IMR-90 (cell line): Measurements from ENCODE around the gene SLC9A9. TPM values are rescaled to one million over a fixed set of nuclear protein-coding genes. Genes with fewer than 3 reads are reported as not detected.

Experiments
- ATAC-seq: fragments of 200-7000 bp; cut with Tn5 transposase; 2 replicates; pipeline ENCODE4 v1.9.1; 2020; ENCODE audit warnings: low read depth, mild to moderate bottlenecking, moderate library complexity
- BruUV-seq: library from RNA; stranded (reverse); fragments of 400-500 nt; replicated peaks from 2 replicates; lab custom pipeline; 2021; lab: Mats Ljungman, UMichigan
- CTCF ChIA-PET: fragments of 300-600 bp; formaldehyde crosslinking; extraction: SDS; loops from one replicate; lab custom pipeline; 2021; ENCODE audit warnings: antibody characterized with exemption; lab: Yijun Ruan, JAX
- POLR2A ChIA-PET: fragments of 300-600 bp; sonication (Branson Sonifier 250); formaldehyde crosslinking; loops from one replicate; lab custom pipeline; 2022; ENCODE audit warnings: antibody characterized with exemption; ENCODE audit not compliant: unreplicated experiment; lab: Charles Lee
- DNase-seq: peaks from one replicate; pipeline ENCODE4 v3.0.0; 2013
- H2AFZ ChIP-seq: replicated peaks from 2 replicates; pipeline ENCODE3; 2013; ENCODE audit warnings: low read length, mild to moderate bottlenecking; ENCODE audit not compliant: poor library complexity
- H2AK5ac ChIP-seq: 2 replicates; pipeline ENCODE4 v1.6.1; 2013; ENCODE audit warnings: low read depth, low read length, inconsistent platforms
- H2AK9ac ChIP-seq: replicated peaks from 2 replicates; pipeline ENCODE3; 2013; ENCODE audit warnings: mild to moderate bottlenecking, low read depth, low read length, moderate library complexity; ENCODE audit not compliant: poor library complexity
- H2BK120ac ChIP-seq: 2 replicates; pipeline ENCODE4 v1.6.1; 2013; ENCODE audit warnings: low read depth, low read length, inconsistent platforms
- H2BK15ac ChIP-seq: 3 replicates; pipeline ENCODE4 v1.6.1; 2013; ENCODE audit warnings: low read depth, low read length, inconsistent platforms
- H2BK20ac ChIP-seq: 2 replicates; pipeline ENCODE4 v1.6.1; 2013; ENCODE audit warnings: low read depth, mild to moderate bottlenecking, inconsistent platforms, low read length, moderate library complexity
- H2BK5ac ChIP-seq: 2 replicates; pipeline ENCODE4 v1.6.1; 2013; ENCODE audit warnings: mild to moderate bottlenecking, low read depth, low read length, inconsistent platforms; ENCODE audit not compliant: poor library complexity, severe bottlenecking
- H3K14ac ChIP-seq: replicated peaks from 2 replicates; pipeline ENCODE4 v1.6.1; 2013; ENCODE audit warnings: low read depth, low read length, inconsistent platforms
- H3K18ac ChIP-seq: 2 replicates; pipeline ENCODE4 v1.6.1; 2013; ENCODE audit warnings: low read depth, low read length, control low read depth
- H3K23ac ChIP-seq: 2 replicates; pipeline ENCODE4 v1.6.1; 2013; ENCODE audit warnings: low read depth, low read length, inconsistent platforms
- H3K27ac ChIP-seq: 2 replicates; pipeline ENCODE4 v1.5.1; 2013; ENCODE audit warnings: mild to moderate bottlenecking, control low read depth, low read length; ENCODE audit not compliant: insufficient read depth
- H3K27me3 ChIP-seq: 2 replicates; pipeline ENCODE4 v1.6.1; 2013; ENCODE audit warnings: low read length; ENCODE audit not compliant: control insufficient read depth, insufficient read depth
- H3K36me3 ChIP-seq: 2 replicates; pipeline ENCODE4 v1.6.1; 2013; ENCODE audit warnings: low read length, mixed read lengths; ENCODE audit not compliant: control insufficient read depth, insufficient read depth
- H3K4ac ChIP-seq: 2 replicates; pipeline ENCODE4 v1.6.1; 2013; ENCODE audit warnings: low read depth, low read length, inconsistent platforms
- H3K4me1 ChIP-seq: 2 replicates; pipeline ENCODE4 v1.6.1; 2013; ENCODE audit warnings: low read length, mixed read lengths; ENCODE audit not compliant: control insufficient read depth, insufficient read depth
- H3K4me2 ChIP-seq: 2 replicates; pipeline ENCODE4 v1.6.1; 2013; ENCODE audit warnings: low read depth, mild to moderate bottlenecking, control low read depth, low read length, moderate library complexity
- H3K4me3 ChIP-seq: 2 replicates; pipeline ENCODE4 v1.5.1; 2013; ENCODE audit warnings: low read depth, mild to moderate bottlenecking, control low read depth, low read length, moderate library complexity; ENCODE audit not compliant: insufficient read depth
- H3K56ac ChIP-seq: 2 replicates; pipeline ENCODE4 v1.6.1; 2013; ENCODE audit warnings: low read length, inconsistent platforms; ENCODE audit not compliant: insufficient read depth; ENCODE audit errors: extremely low read depth
- H3K79me1 ChIP-seq, 2 experiments: 2 replicates each; pipeline ENCODE4 v1.6.1; 2013; ENCODE audit warnings: low read length in 2 of 2, inconsistent platforms in 1 of 2, low read depth in 1 of 2
- H3K9ac ChIP-seq: 2 replicates; pipeline ENCODE4 v1.6.1; 2013; ENCODE audit warnings: low read depth, low read length, control low read depth
- H3K9me1 ChIP-seq: 2 replicates; pipeline ENCODE4 v1.6.1; 2013; ENCODE audit warnings: low read length, inconsistent platforms; ENCODE audit not compliant: insufficient read depth
- H3K9me3 ChIP-seq: 2 replicates; pipeline ENCODE4 v1.6.1; 2013; ENCODE audit warnings: low read length; ENCODE audit not compliant: control insufficient read depth, insufficient read depth
- H4K20me1 ChIP-seq: 2 replicates; pipeline ENCODE4 v1.6.1; 2013; ENCODE audit warnings: low read length, inconsistent platforms; ENCODE audit not compliant: insufficient read depth
- H4K5ac ChIP-seq: 2 replicates; pipeline ENCODE4 v1.6.1; 2013; ENCODE audit warnings: mild to moderate bottlenecking, low read depth, low read length, control low read depth
- H4K8ac ChIP-seq, 2 experiments: 2 replicates each; pipeline ENCODE4 v1.6.1; 2013; ENCODE audit warnings: low read depth in 2 of 2, low read length in 2 of 2, control low read depth in 1 of 2, inconsistent platforms in 1 of 2
- H4K91ac ChIP-seq: 2 replicates; pipeline ENCODE4 v1.6.1; 2013; ENCODE audit warnings: low read depth, low read length, inconsistent platforms; ENCODE audit not compliant: insufficient read depth
- BHLHE40 ChIP-seq: fragments of 150-350 bp; IDR thresholded peaks from 2 replicates; pipeline ENCODE4 v1.6.1; 2016; ENCODE audit warnings: mild to moderate bottlenecking, low read depth, low read length
- CEBPB ChIP-seq: IDR thresholded peaks from 2 replicates; pipeline ENCODE4 v1.6.1; 2012; ENCODE audit warnings: low read depth, low read length, improper control_type of control experiment
- CHD1 ChIP-seq: IDR thresholded peaks from 2 replicates; pipeline ENCODE4 v1.6.1; 2012; ENCODE audit warnings: low read depth, low read length, improper control_type of control experiment
- NFE2L2 ChIP-seq: fragments of 150-350 bp; IDR thresholded peaks from 2 replicates; pipeline ENCODE4 v1.6.1; 2016; ENCODE audit warnings: low read depth, mild to moderate bottlenecking, low read length
- RFX5 ChIP-seq: IDR thresholded peaks from 2 replicates; pipeline ENCODE4 v1.8.0; 2012; ENCODE audit warnings: low read depth, mild to moderate bottlenecking, low read length, moderate library complexity
- WGBS, 2 experiments: methylation state at CpG; one replicate each; pipeline versions ENCODE4 v1.1.5 to v1.1.7; 2013; ENCODE audit warnings: missing lambda C conversion rate in 2 of 2; ENCODE audit not compliant: insufficient read length in 1 of 2; ENCODE audit errors: extremely low coverage in 2 of 2; 5-methylcytosine and 5-hydroxymethylcytosine counted together
- dilution Hi-C: fragments of 300-500 bp; cut with HindIII; formaldehyde crosslinking; loops from one replicate; pipeline ENCODE4 v1.14.3; 2018; ENCODE audit warnings: low sequenced_read_pairs; ENCODE audit not compliant: unreplicated experiment
- in situ Hi-C: fragments of 300-500 bp; cut with MboI; formaldehyde crosslinking; loops from 3 replicates; pipeline ENCODE4 v1.14.3; 2019; ENCODE audit warnings: low sequenced_read_pairs, inconsistent platforms, mixed read lengths
- intact Hi-C: fragments of 100-400 bp; cut with micrococcal nuclease; formaldehyde crosslinking; loops from 2 replicates; pipeline ENCODE4 v1.10.0; 2022
- polyA plus RNA-seq, 3 experiments: library from polyadenylated mRNA; depleted of rRNA; stranded (reverse); fragments of >200 nt; gene quantifications; 2 replicates each; pipeline ENCODE4 v1.2.3, GENCODE V29; 2012; ENCODE audit warnings: low replicate concordance in 1 of 3
- total RNA-seq: library from RNA; depleted of rRNA; stranded (reverse); fragments of >200 nt; gene quantifications from 2 replicates; pipeline ENCODE4 v1.2.3, GENCODE V29; 2012
- TF ChIP-seq, protein P1 (sequence below): fragments of 150-350 bp; IDR thresholded peaks from 2 replicates; pipeline ENCODE4 v1.6.1; 2016; ENCODE audit warnings: low read depth, mild to moderate bottlenecking, low read length, moderate library complexity, borderline replicate concordance

Gene SLC9A9
- total and polyA plus RNA-seq, 2 of the 4 experiments (the other 2 are of a cell fraction), result 1.4 to 2.3 TPM

DNA sequence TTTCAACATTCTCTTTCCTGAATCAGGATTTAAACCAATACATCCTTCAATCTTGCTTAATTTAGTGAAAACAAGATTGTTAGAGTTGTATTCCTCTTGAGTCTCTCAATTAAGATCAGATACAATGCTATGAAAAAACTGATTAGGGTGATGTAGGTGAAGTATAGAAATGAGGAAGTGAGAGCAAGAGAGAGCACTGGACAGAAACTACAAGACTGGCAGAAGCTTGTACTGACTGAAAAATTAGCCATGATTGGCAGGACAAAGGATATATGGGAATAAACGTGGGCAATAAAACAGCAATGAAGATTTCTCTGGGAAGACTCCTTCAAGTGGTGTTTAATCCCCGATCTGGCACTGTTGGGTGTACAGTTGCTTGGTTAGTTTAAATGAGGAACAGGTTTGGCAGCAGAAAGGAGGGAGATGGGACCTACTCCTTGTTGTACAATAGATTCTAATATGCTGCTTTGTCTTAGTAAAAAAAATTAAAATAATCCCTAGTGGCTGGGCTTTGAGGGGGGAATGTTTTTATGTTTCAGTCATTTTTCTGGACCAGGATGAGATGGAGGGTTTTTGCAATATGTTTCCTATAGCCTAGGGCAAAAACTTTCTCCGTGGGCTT lies 252.7 kb downstream of the SLC9A9 start (continued):
- TF ChIP-seq, protein P1, sequence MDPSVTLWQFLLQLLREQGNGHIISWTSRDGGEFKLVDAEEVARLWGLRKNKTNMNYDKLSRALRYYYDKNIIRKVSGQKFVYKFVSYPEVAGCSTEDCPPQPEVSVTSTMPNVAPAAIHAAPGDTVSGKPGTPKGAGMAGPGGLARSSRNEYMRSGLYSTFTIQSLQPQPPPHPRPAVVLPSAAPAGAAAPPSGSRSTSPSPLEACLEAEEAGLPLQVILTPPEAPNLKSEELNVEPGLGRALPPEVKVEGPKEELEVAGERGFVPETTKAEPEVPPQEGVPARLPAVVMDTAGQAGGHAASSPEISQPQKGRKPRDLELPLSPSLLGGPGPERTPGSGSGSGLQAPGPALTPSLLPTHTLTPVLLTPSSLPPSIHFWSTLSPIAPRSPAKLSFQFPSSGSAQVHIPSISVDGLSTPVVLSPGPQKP, result no peak
- no peak for TF ChIP-seq NFE2L2
- no peak for TF ChIP-seq BHLHE40
- no peak for TF ChIP-seq CHD1

DNA sequence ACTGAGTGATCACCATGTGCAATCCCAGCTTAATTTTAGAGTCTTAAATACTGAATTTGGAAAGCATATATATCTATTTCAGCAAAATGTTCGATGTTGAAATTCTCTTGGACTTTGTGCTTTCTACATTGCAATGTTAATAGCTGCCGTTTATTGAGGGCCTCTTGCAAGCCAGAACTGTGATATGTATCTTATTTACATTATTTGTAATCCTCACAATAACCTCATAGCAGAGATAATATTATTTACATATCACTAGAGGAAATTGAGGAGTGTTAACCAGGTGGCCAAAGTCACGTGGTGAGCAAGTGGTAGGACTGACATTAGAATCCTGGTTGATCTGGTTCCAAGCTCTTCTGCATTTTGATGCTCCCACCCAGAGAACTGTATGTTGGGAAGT lies 254.1 kb downstream of the SLC9A9 start:
- no peaks in the 10 kb centered on the region for H4K20me1 ChIP-seq
- H2AFZ ChIP-seq, result no peak overlapping the region
- TF ChIP-seq CEBPB (no peak), RFX5 (no peak)
- ChIA-PET CTCF (no interaction called here), POLR2A (no interaction called here)
- H3K36me3 ChIP-seq, result no peaks in the 10 kb centered on the region
- H3K18ac ChIP-seq, result no peak overlapping the region
- H3K14ac ChIP-seq, result no peak overlapping the region
- H3K4me1 ChIP-seq, result no peaks in the 10 kb centered on the region
- no peak overlapping the region for H2BK5ac ChIP-seq
- H3K4me3 ChIP-seq, result no peak overlapping the region
- no peak overlapping the region for H3K9ac ChIP-seq
- dilution Hi-C loops (no loop called here), in situ Hi-C loops (no loop called here), intact Hi-C loops (no loop called here)
- DNase-seq (no peak), ATAC-seq (no peak)
- no peak overlapping the region for H2BK20ac ChIP-seq
- H4K91ac ChIP-seq, result no peak overlapping the region
- H2AK5ac ChIP-seq, result no peak overlapping the region
- no CpG with 5 or more reads among the region's 3 CpGs for WGBS, 2 experiments
- no peak overlapping the region for H4K5ac ChIP-seq
- no peak overlapping the region for H2BK15ac ChIP-seq
- no peak overlapping the region for H4K8ac ChIP-seq
- H3K4ac ChIP-seq, result no peak overlapping the region
- no peak overlapping the region for H3K23ac ChIP-seq
- H3K27me3 ChIP-seq, result no peaks in the 10 kb centered on the region
- H3K27ac ChIP-seq, result no peak overlapping the region
- H3K4me2 ChIP-seq, result no peak overlapping the region
- no peak overlapping the region for H2AK9ac ChIP-seq
- H2BK120ac ChIP-seq, result no peak overlapping the region
- H3K9me3 ChIP-seq, result no peaks in the 10 kb centered on the region
- no TSS peak for BruUV-seq
- no peaks in the 10 kb centered on the region for H3K9me1 ChIP-seq
- H3K79me1 ChIP-seq, result no peaks in the 10 kb centered on the region
- H3K56ac ChIP-seq, result no peak overlapping the region
